ENCODE data around the gene GULP1.
"Not testable (repeated sequence)": the region's sequence is repeated elsewhere in the genome, so short reads cannot be mapped to it uniquely, and the experiment has no call there.

Gene GULP1

DNA sequence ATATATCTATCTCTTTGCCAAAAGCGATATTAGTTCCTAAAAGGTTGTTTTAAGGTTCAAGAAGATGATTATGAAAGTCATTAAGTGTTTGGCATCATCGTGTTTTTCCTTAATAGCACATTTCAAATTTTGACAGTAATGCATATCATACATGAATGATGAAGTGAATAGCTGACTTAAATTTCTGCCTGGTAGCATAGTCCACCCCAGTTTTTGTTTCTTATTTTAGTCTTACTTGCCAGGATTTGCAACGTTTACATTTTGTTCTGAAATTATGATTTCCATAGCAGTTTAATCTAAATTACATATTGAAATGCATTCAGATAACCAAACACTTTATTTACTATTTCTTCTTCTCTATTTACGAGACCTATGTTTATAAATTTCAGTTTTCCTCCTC, 201.1 kb downstream of the GULP1 start:
- no peak for DNase-seq

DNA sequence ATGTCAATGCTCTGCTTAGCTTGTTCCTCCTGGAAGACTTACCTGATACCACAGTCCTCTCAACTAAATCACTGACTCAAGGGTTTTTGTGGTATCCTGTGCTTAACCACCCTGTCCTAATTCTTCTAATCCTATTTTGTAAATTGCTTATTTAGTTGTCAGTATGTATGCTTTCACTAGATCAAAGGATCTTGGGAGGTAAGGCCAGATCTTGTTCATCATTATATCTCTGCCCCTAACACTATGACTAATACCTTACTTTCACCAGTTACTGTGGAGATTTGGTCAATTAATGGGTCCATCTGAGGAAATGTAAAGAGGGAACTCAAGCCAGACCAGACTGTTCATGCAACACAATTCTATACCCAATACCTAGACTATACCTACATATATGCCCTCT, 203.2 kb downstream of the GULP1 start:
- no peak for DNase-seq

DNA sequence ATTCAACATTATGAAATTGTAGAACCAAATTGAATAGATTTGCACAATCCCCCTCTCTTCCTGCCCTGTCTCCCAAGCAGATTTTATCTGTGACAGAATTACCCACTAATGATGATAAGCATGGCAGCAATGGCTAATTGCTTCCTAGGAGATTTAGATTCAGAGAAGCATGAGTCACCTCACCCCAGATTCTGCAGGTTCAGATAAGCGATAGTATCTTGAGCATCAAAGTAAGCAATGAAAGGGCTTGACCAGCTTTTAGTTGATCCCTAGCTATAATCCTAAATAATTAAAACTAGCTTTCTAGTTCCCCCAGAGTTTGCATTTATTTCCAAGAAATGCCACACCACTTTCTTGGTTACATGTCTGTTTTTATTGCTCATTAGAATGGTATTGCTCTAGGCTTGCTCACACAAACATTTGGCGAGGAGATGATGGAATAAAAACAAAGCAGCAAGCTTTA, 204.3 kb downstream of the GULP1 start:
- DNase-seq, result no peak

DNA sequence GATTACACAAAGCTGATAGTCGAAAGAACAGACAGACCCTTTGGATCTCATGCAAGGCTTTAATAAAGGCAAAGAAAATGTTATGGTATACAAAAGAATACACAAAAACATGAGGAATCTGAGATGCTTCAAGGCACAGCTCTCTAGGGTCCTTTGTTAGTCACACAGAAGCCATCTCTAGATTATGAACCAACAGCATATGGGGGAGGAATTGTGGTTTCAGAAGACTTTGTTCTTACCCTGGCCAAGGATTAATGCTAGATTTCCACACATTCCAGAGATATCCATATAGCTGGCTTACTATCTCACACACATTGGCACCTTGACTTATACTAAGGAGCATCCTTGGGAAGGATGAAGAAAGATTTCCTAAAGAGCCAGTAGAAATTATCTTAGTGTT, 206.1 kb downstream of the GULP1 start:
- DNase-seq, result no peak

DNA sequence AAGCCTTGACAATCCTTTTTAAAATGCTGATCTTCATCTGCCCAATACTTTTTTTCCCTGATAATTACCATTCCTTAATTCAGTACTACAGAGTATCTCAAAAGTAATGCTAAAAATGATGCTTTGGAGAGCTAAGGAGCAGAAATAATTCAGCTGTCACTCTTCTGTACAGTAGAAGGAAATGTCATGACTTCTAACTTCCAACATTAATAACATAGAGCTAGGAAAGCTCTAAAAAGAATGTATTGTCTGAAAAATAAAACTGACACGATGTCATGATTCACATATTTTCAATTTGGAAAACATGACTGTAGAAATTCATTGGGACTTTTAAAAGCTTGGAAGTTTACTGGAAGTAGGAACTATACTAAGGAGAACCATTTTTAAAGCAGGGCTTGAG, 212.3 kb downstream of the GULP1 start:
- DNase-seq, result no peak

DNA sequence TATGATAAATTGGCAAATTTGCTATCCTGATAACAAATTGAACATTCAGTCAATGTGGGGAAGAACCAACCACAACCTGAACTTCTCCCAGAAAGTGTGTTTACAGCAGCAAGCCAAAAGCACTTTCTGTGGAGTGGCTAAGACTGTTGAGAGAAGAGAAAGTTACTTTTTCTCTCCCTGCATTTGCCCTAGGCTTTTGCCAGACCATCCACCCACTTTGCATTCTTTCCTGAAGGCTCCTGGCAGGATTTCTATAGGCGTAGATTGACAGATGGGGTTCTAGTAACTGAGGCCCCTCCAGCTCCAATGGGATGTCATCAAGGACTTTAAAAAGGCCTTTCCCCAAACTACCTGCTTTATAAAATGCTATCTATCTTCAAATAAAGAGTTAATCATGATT, 215.2 kb downstream of the GULP1 start:
- DNase-seq, result no peak

DNA sequence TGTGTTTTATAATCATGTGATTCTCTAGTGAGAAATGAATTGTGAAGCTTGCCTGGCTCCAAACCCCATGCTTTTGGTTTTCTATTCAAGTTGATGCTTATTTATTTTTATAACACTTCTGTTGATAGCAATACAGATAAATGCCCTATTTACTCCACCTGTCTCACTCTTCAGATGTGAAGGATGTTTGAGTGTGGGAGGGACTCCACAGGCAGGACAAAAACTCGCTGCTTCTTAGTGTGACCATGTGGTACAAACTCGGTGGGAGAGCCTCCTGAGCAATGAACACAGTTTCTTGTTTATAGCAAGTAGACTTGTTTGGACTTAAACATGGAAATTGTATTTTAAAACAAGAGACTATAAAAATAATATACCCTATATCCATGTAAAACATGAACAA, 219.7 kb downstream of the GULP1 start:
- DNase-seq, result no peak

DNA sequence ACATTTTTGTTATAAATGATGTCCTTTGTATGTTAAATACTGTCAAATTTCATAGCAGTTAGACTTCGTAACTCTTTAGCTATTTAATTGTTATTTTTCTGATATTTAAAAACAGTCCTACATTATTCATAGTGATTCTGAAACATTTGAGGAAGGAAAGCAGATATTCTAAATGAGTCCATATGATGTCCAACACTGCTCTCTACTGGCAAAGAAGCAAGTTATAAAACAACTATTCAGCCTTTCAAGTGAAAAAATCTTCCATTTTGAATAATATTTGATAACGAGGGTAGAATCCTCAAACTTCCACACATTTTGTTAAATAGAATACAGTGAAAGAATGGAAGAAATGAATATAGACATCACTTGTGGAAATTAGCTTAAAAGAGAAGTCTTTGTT, 220.8 kb downstream of the GULP1 start:
- no peak for DNase-seq

DNA sequence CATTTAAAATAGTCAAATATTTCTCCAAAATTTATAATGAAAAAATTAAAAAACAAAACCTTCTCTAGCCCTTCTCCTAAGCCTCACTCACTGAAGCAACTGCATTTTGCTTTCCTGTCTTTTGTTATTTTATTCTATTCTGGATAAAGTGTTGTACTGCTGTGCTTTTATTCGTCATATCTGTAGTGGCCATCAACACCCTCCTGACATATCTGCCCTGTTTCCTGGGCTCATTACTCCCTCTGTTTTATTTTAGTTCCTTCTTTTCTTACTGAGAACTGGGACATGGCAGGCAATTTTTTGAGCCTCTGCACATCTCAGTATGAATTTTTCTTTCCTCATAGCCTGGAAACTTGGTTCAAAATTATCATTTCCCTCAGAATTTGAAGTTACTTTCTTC, 224.2 kb downstream of the GULP1 start:
- DNase-seq, result no peak

DNA sequence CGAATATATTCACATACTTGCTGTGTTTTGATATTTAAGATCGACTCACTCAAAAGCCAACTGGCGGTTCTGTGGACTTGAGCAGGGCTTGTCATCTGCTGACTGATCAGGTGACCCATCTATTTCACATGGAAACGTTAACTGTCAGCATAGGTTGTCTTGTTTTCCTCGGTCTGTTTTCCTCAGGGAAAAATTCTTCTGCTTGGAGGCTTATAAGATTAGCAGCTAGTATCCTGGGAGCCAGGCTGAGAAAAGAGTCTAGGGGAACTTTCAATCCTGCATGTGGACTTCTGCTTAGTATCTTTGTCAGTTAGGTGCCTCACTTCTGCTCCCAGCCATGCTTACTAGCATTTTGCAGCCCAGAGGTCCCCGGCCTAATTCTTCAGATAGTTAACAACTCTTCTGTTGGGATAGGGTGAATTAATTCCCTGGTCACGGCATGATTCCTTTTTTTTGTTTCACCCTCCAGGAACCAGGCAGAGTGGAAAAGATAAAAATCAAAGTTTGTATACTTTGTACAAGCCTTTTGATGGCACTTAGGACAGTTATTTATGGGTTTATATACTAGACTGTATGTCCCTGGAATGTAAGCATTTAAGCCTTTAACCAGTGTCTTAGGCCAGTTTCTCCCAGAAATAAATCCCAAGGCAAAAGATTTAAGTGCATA, 226.0 kb downstream of the GULP1 start:
- DNase-seq, result no peak

DNA sequence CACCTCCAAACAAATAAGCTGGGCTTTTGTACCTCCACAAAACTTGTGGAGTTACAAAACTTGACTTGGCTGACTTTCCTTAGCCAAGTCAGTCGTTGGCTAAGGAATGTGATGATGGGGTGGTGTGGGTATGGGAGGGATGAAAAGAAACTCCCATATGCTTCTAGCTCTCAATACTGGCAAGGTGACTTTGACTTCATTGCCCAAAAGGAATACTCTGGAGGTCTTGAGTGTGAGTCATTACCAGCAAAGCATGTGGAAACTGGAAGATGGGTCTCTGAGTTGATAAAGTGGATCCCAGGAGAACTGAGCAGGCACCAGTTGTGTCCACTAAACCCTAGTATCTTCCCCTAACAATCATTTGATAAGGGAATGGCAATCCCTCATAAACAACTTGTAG, 226.7 kb downstream of the GULP1 start:
- no peak for DNase-seq

DNA sequence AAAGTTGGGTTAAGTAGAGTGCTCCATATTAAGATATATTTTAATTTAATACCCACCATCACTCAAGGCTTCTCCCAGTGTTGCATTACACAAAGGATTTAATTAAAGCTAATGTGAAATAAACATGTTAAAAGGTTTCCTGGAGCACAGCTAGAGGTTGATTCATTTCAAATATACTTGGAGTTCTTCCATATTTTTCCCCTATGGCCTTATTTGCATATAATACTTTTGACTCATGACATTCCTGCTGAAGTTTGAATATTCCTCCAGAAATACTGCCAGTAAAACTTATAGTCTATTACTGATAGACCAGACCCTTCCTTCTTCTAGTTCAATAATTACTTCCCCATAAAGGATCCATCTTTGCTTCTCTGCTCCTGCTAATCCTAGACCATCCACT, 227.5 kb downstream of the GULP1 start:
- DNase-seq, result no peak

DNA sequence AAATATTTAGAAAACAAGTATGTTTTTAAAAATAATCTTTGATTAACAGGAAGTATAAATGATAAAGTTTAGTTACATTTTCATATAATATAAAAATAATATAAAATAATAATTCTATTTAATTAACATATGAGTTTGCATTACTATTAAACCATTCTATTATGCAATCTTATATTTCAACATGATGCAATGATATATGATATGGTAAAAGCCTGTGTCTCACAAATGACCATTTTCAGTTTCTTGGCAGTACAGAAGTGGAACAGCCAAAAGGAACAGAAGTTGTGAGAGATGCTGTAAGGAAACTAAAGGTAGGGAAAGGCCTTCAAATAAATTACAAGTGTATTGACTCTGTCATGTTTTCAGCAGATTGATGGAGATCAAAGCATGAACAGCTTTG, 230.8 kb downstream of the GULP1 start:
- DNase-seq, result no peak

DNA sequence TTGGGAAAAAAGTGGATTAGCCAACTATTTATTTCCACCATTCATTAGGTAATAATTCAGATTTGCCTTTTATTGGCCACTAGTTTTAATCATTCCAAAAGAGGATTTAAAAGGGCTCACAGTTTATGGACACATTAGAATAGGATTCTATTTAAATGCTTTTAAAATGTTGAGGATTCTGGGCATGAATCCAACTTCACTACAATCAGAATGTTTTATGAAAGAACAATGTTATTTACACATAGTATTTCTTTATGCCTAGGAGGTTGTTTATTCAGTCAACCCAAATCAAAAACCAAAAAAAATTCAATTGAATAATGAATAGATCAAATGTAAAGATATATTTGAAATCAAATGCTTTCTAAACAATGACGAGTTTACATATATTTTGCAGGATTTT, 232.2 kb downstream of the GULP1 start:
- DNase-seq, result no peak

DNA sequence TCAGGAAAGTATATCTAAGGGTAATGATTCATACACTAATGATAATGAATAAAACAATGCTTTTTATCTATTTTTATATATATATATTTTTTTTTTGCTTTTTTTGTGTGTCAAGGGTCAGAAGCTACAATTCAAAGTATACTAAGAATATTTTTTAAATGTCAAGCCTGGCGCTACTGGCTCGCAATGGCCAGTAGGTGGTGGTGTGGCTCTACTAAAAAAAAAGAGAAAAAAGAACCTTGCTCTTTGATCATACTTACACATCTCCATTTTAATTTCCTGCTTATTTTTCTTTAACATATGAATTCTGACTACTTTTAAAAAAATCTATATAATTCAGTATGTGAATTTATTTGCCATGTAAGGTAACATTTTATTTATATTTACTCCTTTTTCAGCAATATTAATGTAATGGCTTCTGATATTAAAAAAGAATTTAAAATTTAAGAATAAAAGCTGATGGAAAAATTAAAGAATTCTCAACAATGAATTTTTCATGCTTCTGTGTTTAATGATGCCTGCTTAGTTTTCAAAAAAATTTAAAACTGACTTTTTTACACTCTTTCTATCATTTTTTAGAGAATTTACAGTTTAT, 232.9 kb downstream of the GULP1 start:
- no peak for DNase-seq

DNA sequence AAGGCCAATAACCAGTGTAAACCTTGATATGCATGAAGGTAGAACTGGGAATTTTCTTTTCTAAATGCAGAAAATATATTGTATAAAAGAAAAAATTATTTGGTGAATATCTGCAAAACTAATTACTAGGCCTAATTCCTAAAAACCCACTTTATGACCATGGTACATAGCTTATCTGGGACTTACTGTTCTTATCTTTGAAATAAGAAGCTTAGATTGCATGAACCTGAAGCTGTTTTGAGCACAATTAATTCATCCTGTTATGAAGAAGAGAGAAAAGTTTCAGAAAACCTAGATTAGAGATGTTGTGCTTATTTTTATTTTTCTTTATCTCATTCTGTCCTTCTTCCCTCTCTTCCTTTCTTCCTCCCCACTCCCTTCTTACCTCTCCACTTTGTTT, 235.0 kb downstream of the GULP1 start:
- no peak for DNase-seq

DNA sequence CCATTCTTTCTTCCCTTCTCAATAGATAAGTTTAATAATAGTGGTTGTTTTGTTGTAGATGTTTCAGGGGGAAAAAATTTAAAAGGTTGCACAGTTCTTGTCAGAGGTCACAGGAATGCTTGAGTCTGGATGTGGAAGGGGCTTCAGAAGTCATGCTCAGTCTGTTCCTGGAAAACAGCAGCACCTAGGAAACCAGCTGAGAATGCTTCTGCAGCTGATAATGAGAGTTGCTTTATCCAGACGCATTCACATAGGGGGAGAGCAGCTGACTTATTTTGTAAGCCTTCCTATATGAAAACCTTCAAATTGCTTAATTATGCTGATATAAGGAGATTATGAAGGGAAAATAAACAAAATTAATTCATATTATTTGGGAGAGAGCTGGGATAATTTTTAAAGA, 235.5 kb downstream of the GULP1 start:
- no peak for DNase-seq

DNA sequence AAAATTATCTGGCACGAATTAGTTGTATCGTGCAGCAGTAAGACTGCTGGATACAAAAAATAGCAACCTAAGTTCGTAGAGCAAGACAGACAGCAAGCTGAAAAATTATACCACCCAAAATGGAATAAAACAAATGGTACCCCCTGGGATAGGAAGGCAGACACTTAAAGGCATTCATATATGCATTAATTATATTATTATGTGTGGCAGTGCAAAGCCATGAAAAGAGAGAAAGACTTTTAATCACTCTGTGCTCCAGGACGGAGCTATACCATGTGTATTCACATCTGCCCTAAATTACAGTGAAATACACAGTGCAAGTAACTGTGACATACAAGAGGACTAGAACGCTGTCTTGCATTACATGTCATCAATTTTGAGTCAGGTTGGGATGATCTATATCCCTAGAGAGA, 235.9 kb downstream of the GULP1 start:
- no peak for DNase-seq

DNA sequence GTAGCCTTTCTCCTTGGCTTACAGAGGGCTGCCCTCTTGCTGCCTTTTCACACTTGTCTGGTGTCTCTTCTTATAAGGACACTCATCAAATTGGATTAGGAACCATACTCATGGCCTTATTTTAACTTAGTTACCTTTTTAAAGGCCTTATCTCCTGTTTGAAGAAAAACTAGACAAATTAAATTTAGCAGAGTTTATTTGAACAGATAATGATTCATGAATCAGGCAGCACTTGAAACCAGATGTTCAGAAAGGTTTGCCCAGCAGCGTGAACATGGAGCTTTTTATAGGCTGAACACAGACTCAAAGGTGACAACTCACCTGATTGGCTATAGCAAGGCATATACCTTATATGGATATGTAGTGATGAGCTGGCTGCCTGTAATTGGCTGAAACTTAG, 238.0 kb downstream of the GULP1 start:
- DNase-seq, result no peak

DNA sequence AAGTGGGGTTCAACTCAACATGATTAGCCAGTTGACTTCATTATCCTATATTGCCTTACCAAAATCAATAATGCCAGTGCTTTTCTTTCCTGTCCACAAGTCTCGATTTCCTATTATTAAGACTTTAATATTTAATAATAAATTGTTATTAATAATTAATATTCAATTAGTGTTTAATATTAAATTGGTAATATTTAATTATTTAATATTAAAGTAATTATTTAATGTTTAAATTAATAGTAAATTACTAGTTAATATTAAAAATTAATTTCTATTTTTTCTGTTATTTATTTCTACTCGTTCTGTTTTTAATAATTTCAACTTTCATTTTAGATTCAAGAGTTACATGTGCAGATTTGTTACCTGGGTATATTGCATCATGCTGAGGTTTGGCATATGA, 243.2 kb downstream of the GULP1 start:
- no peak for DNase-seq

DNA sequence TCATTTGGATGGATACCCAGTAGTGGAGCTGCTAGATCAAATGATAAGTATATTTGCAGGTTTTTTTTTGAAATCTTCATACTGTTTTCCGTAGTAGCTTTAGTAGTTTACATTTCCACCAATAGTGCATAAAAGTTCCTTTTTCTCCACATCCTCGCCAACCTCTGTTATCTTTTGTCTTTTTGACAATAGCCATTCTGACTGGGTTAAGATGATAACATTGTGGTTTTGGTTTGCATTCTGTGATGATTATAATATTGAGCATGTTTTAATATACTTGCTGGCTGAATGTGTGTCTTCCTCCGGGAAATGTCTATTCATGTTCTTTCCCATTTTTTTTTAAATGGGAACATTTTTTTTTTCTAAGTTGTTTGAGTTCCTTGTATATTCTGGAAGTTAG, 260.0 kb downstream of the GULP1 start:
- no peak for DNase-seq

DNA sequence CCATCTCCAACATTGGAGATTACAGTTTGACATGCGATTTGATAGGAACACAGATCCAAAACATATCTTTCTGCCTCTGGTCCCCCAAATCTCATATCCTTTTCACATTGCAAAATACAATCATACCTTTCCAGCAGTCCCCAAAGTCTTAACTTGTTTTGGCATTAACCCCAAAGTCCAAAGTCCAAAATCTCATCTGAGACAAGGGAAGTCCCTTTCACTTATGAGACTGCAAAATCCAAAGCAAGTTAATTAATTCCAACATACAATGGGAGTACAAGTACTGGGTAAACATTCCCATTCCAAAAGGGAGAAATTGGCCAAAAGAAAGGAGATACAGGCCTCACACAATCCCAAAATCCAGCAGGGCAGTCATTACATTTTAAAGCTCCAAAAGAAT, 265.4 kb downstream of the GULP1 start:
- no peak for DNase-seq

DNA sequence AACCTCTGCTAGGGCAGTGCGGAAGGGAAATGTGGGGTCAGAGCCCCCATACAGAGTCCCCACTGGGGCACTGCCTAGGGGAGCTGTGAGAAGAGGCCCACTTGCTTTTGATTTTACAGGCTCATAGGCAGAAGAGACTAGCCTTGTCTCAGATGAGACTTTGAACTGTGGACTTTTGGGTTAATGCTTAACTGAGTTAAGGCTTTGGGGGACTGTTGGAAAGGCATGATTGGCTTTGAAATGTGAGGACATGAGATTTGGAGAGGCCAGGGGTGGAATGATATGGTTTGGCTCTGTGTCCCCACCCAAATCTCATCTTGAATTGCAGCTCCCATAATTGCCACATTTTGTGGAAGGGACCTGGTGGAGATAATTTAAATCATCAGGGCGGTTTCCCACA, 267.8 kb downstream of the GULP1 start:
- DNase-seq, result not testable (repeated sequence)

DNA sequence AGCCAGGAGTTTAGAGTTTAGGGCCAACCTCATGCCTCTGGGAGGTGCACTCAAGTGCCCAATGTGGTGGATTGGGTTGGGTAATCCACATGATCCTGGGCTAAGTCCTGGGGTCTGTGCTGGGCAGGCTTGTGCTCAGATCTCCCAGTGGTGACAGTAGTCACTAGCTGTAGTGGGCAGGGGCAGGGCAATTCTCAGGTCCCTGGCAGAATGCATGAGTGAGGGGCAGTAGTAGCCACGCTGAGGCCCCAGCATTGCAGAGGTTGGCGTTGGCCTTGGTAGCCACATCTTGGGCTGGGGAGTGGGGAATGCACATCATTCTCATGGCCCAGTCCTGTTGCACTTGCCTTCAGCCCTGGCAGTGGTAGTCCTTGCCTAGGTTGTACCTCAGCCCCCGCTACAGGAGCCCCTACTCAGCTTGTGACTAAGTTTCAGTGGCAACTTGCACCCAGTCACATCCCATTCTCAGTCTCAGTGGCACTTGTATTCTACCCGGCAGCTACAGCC, 269.9 kb downstream of the GULP1 start:
- no peak for DNase-seq

Data from NCI-H1436 treated with DMSO at 0.1 percent for 48 hours (cell line).